Suprapubic skin (tissue), 3 donors: ENCODE data around the gene EPHA5.

Source experiments
- EP300 ChIP-seq: sonication (generic); formaldehyde crosslinking; IDR thresholded peaks from one replicate; pipeline ENCODE4 v1.6.1; 2017; ENCODE audit warnings: antibody characterized with exemption
- POLR2A ChIP-seq, 2 donors: fragments of 450-650 bp; IDR thresholded peaks; one replicate each; pipeline ENCODE4 v1.6.1; 2017; ENCODE audit warnings: antibody characterized with exemption in 2 of 2, mild to moderate bottlenecking in 2 of 2, moderate library complexity in 2 of 2
- TF ChIP-seq, protein P1 (sequence below), 2 donors: fragments of 200-600 bp in 1 of 2; fragments of 450-650 bp in 1 of 2; sonication (generic) in 1 of 2; IDR thresholded peaks; one replicate each; pipeline ENCODE4 v1.5.1; 2016 to 2019; ENCODE audit warnings: antibody characterized with exemption in 2 of 2, mild to moderate bottlenecking in 1 of 2, moderate library complexity in 1 of 2

DNA sequence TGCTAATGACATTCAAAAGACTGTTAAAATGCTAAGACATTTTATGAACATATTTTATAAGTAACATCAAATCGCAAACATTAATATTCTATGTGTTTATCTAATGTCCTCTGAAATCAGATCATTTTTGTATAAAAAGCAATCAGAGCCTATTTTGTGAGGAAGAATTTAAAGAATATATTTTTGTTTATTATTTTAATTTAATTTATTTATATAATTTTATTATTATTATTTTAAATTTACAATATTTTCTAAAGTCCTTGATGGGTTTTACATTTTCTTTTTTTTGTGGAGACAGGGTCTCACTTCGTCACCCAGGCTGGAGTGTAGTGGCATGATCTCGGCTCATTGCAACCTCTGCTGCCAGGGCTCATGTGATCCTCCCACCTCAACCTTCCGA is 262.8 kb downstream of the EPHA5 start:
- TF ChIP-seq EP300 (no peak), POLR2A (IDR thresholded peaks at IDR 0.05) (no peak)
- TF ChIP-seq, protein P1, sequence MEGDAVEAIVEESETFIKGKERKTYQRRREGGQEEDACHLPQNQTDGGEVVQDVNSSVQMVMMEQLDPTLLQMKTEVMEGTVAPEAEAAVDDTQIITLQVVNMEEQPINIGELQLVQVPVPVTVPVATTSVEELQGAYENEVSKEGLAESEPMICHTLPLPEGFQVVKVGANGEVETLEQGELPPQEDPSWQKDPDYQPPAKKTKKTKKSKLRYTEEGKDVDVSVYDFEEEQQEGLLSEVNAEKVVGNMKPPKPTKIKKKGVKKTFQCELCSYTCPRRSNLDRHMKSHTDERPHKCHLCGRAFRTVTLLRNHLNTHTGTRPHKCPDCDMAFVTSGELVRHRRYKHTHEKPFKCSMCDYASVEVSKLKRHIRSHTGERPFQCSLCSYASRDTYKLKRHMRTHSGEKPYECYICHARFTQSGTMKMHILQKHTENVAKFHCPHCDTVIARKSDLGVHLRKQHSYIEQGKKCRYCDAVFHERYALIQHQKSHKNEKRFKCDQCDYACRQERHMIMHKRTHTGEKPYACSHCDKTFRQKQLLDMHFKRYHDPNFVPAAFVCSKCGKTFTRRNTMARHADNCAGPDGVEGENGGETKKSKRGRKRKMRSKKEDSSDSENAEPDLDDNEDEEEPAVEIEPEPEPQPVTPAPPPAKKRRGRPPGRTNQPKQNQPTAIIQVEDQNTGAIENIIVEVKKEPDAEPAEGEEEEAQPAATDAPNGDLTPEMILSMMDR (IDR thresholded peaks at IDR 0.05) = no peak
